ENCODE data around the gene REN.

Gene REN

DNA sequence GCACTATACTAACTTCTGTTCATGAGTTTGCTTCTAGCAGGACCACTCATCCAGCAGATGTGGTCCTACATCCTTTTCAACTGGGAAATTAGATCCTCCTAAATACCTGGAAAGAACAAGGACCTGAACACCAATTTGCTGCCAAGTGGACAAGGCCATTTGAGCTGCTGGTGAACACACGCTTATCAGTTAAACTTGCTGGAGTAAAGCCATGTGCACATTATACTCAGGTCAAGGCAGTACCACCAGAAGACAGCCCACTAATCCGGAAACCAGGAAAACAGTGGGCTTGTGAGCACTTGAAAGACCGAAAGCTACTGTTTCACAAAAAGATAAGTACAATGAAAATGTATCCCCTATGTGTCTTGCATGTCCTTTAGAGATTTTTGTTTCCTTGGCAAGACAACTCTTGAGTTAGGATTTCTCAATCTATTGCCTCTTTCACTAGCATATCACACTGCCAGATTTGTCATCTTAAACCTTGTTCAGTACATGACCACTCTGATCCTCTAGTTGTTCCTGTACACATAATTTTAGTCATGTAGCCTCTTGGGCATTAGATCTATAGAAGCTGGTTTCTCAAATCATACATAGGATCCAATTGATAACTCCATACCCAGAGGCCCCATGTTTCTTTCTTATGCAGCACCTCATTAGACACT, 4.5 kb upstream of the REN start:
- TF ChIP-seq, protein P1, sequence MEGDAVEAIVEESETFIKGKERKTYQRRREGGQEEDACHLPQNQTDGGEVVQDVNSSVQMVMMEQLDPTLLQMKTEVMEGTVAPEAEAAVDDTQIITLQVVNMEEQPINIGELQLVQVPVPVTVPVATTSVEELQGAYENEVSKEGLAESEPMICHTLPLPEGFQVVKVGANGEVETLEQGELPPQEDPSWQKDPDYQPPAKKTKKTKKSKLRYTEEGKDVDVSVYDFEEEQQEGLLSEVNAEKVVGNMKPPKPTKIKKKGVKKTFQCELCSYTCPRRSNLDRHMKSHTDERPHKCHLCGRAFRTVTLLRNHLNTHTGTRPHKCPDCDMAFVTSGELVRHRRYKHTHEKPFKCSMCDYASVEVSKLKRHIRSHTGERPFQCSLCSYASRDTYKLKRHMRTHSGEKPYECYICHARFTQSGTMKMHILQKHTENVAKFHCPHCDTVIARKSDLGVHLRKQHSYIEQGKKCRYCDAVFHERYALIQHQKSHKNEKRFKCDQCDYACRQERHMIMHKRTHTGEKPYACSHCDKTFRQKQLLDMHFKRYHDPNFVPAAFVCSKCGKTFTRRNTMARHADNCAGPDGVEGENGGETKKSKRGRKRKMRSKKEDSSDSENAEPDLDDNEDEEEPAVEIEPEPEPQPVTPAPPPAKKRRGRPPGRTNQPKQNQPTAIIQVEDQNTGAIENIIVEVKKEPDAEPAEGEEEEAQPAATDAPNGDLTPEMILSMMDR (IDR thresholded peaks at IDR 0.05) = no peak
- H3K9me3 Mint-ChIP-seq = peaks cover 39% of the 10 kb centered on the region
- no peak overlapping the region for H3K27ac Mint-ChIP-seq
- no peak overlapping the region for H3K4me3 Mint-ChIP-seq
- no peaks in the 10 kb centered on the region for H3K36me3 Mint-ChIP-seq (ENCODE audit: low read depth)
- H3K27me3 Mint-ChIP-seq (ENCODE audit: low read depth, poor library complexity) = peaks cover 54% of the 10 kb centered on the region
- peaks cover 23% of the 10 kb centered on the region for H3K4me1 Mint-ChIP-seq
- DNase-seq = no peak

DNA sequence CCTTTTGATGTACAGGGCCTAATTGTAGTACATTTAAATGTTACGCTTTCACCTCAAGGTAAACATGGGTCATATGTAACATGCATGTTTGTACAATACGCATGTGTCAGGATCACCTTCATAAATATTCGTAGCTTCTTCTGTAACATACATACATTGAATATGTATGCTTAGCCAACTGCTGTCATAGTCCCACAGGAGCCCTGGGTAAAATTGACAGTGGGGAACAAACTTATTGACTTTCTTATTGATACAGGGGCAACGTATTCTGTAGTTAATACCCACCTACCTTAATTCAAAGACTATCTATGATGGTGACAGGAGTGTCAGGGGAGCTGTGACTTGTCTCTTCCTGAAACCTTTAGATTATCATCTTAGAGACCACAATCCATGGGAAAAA, 3.7 kb upstream of the REN start:
- H3K36me3 Mint-ChIP-seq (ENCODE audit: low read depth) = no peaks in the 10 kb centered on the region
- H3K9me3 Mint-ChIP-seq = peaks cover 39% of the 10 kb centered on the region
- peaks cover 58% of the 10 kb centered on the region for H3K27me3 Mint-ChIP-seq (ENCODE audit: low read depth, poor library complexity)
- H3K27ac Mint-ChIP-seq = no peak overlapping the region
- no peak overlapping the region for H3K4me3 Mint-ChIP-seq
- no peak for DNase-seq
- TF ChIP-seq, protein P1 (IDR thresholded peaks at IDR 0.05) = no peak
- H3K4me1 Mint-ChIP-seq = peaks cover 23% of the 10 kb centered on the region

DNA sequence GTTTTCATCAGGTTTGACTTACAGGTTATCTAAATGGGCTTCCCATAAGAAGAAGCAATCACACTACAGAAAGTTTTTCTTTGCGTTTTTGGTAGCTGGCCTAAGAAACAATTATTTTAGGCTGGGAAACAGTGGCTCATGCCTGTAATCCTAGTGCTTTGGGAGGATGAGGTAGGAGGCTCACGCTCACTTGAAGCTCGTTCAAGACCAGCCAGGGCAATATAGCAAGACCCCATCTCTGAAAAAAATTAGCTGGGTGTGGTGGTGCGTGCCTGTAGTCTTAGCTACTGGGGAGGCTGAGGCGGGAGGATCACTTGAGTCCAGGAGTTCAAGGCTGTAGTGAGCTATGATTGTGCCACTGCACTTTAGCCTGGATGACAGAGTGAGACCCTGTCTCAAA, 1.6 kb upstream of the REN start:
- Mint-ChIP-seq H3K27ac (no peak overlapping the region), H3K36me3 (ENCODE audit: low read depth) (no peaks in the 10 kb centered on the region), H3K27me3 (ENCODE audit: low read depth, poor library complexity) (peaks cover 51% of the 10 kb centered on the region), H3K4me1 (peaks cover 22% of the 10 kb centered on the region), H3K9me3 (peaks cover 39% of the 10 kb centered on the region), H3K4me3 (no peak overlapping the region)
- no peak for DNase-seq
- TF ChIP-seq, protein P1 (IDR thresholded peaks at IDR 0.05) = no peak

DNA sequence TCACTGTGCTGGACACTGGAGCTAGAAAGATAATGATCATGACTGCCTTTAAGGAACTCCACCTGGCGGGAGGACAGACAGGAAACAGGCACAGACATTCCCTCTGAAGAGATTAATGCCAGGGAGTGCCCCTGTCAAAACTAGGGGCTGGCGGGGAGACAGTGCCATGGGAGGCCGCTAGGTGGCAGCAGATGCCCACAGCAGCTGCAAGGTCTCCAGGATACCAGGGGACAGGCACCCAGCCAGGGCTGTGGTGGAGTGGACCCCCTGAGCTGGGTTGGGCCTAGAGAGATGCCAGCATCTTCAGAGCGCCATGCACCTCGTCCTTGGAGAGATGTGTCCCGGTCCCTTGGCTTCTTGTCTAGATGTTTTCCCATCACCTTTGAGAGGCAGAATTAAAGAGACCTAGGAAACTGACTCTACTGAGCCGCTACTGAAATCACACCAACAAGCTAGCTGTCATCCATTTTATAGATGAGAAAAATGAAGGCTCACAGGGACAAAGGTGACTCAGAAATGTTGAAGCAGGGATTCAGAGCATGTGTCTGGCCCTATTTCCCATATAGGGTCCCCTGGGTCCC, 3.6 kb downstream of the REN start:
- H3K4me3 Mint-ChIP-seq = no peak overlapping the region
- H3K4me1 Mint-ChIP-seq = peaks cover 19% of the 10 kb centered on the region
- no peak overlapping the region for H3K27ac Mint-ChIP-seq
- DNase-seq = peak; percentile 91
- H3K9me3 Mint-ChIP-seq = peaks cover under 1% of the 10 kb centered on the region
- peaks cover 54% of the 10 kb centered on the region for H3K27me3 Mint-ChIP-seq (ENCODE audit: low read depth, poor library complexity)
- TF ChIP-seq, protein P1 (IDR thresholded peaks at IDR 0.05) = peak; percentile 100
- no peaks in the 10 kb centered on the region for H3K36me3 Mint-ChIP-seq (ENCODE audit: low read depth)

DNA sequence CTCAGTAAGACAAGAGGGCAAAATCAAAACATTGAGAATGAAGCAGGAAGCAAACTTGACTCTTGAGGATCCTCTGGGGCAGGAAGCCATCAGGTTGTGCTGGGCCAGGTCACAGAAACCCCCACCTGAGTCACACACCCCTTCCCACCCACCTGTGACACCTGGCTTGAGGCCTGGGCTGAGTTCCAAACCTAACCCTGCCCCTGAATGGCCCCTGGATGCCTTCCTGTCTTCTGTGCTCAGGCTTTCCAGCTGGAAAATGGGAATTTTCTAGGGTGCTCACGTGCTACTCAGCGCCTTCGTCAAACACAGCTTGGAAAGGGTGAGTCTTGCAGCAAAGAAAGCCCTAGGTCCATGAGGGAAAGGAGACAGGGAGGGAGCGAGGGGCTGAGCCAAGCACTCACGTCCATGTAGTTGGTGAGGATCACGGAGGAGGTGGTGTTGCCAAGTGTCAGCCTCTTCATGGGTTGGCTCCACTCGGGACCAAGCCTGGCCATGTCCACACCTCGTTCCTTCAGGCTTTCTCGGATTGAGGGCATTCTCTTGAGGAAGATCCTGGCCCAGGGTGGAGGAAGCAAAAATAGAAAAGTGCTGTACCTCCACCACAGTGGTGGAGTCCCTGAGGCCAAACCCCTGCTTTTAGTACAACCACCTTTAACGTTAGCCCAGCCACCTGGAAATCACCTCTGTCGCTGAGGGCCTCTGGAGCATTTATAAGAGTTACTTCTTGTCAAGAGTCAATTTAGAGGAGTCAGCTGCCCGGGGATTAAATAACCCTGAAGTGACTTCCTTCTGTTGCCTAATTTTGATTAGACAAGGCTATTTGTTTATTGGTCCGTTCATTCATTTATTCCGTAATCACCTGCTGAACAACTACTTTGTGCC, 4.3 kb downstream of the REN start:
- no peak for DNase-seq
- TF ChIP-seq, protein P1 (IDR thresholded peaks at IDR 0.05) = no peak
- Mint-ChIP-seq H3K27ac (no peak overlapping the region), H3K4me1 (peaks cover 19% of the 10 kb centered on the region), H3K4me3 (no peak overlapping the region), H3K36me3 (ENCODE audit: low read depth) (no peaks in the 10 kb centered on the region), H3K9me3 (no peaks in the 10 kb centered on the region), H3K27me3 (ENCODE audit: low read depth, poor library complexity) (peaks cover 51% of the 10 kb centered on the region)
